CD14-positive monocyte (primary cell): ENCODE data around the gene TBC1D30. TPM values are rescaled to one million over a fixed set of nuclear protein-coding genes. Genes with fewer than 3 reads are reported as not detected.

Source experiments
- DNase-seq, 3 donors: peaks; one replicate each; pipeline ENCODE4 v3.0.0-alpha.2; 2011 to 2022
- H2AFZ ChIP-seq: 2 replicates; pipeline ENCODE4 v1.6.0; 2012; ENCODE audit warnings: mild to moderate bottlenecking, low read depth, low read length, inconsistent platforms; ENCODE audit not compliant: insufficient read depth, poor library complexity, severe bottlenecking
- H3K27ac ChIP-seq, 2 donors: 1 replicate in 1 of 2; 2 replicates in 1 of 2; pipeline ENCODE4 v1.5.1; 2012 to 2013; ENCODE audit warnings: low read length in 2 of 2, control low read depth in 1 of 2, inconsistent platforms in 1 of 2, low read depth in 1 of 2, mild to moderate bottlenecking in 1 of 2
- H3K27me3 ChIP-seq, 2 donors: one replicate each; pipeline versions ENCODE4 v1.6.0 to v1.6.1; 2011 to 2013; ENCODE audit warnings: low read length in 2 of 2; ENCODE audit not compliant: control insufficient read depth in 2 of 2, insufficient read depth in 2 of 2
- H3K36me3 ChIP-seq, 2 donors: replicated peaks in 1 of 2; 1 replicate in 1 of 2; 2 replicates in 1 of 2; pipeline versions ENCODE4 v1.5.1 to v1.6.1; 2012 to 2013; ENCODE audit warnings: low read length in 2 of 2, control low read depth in 1 of 2, inconsistent platforms in 1 of 2, mild to moderate bottlenecking in 1 of 2; ENCODE audit not compliant: insufficient read depth in 2 of 2, control insufficient read depth in 1 of 2
- H3K4me1 ChIP-seq, 2 donors: 1 replicate in 1 of 2; 2 replicates in 1 of 2; pipeline versions ENCODE4 v1.5.1 to v1.6.1; 2012 to 2013; ENCODE audit warnings: low read length in 2 of 2, control low read depth in 1 of 2, inconsistent platforms in 1 of 2, mild to moderate bottlenecking in 1 of 2, moderate library complexity in 1 of 2; ENCODE audit not compliant: insufficient read depth in 2 of 2, control insufficient read depth in 1 of 2
- H3K4me2 ChIP-seq: replicated peaks from 2 replicates; pipeline ENCODE3; 2012; ENCODE audit warnings: low read length, moderate library complexity, mild to moderate bottlenecking; ENCODE audit not compliant: poor library complexity, severe bottlenecking; ENCODE audit errors: extremely low read depth
- H3K4me3 ChIP-seq, 3 experiments: fragments of 200-600 bp in 1 of 3; sonication (generic) in 1 of 3; replicated peaks in 1 of 3; 1 replicate in 2 of 3; 2 replicates in 1 of 3; pipeline ENCODE4 v1.5.1; 2011 to 2013; ENCODE audit warnings: low read length in 3 of 3, mild to moderate bottlenecking in 3 of 3, control low read depth in 2 of 3, low read depth in 2 of 3, inconsistent platforms in 1 of 3, moderate library complexity in 1 of 3
- H3K79me2 ChIP-seq: 2 replicates; pipeline ENCODE4 v1.6.0; 2012; ENCODE audit warnings: mild to moderate bottlenecking, control low read depth, inconsistent platforms, low read length, moderate library complexity; ENCODE audit not compliant: insufficient read depth
- H3K9ac ChIP-seq: 2 replicates; pipeline ENCODE4 v1.6.0; 2017; ENCODE audit warnings: low read length, mild to moderate bottlenecking; ENCODE audit not compliant: insufficient read depth, poor library complexity, severe bottlenecking
- H3K9me3 ChIP-seq, 2 donors: replicated peaks in 1 of 2; 1 replicate in 1 of 2; 2 replicates in 1 of 2; pipeline versions ENCODE4 v1.5.1 to v1.6.1; 2012 to 2013; ENCODE audit warnings: low read length in 2 of 2, control low read depth in 1 of 2; ENCODE audit not compliant: control insufficient read depth in 1 of 2, insufficient read depth in 1 of 2
- H4K20me1 ChIP-seq: 2 replicates; pipeline ENCODE4 v1.6.0; 2012; ENCODE audit warnings: mild to moderate bottlenecking, low read length, control low read depth, moderate library complexity; ENCODE audit not compliant: insufficient read depth
- H3K27ac Mint-ChIP-seq, 7 donors: one replicate each; pipeline ENCODE4 v1.8.0; 2020; ENCODE audit warnings: mild to moderate bottlenecking in 7 of 7, mixed read lengths in 7 of 7, moderate library complexity in 6 of 7, inconsistent platforms in 2 of 7
- H3K27me3 Mint-ChIP-seq, 3 donors: one replicate each; pipeline ENCODE4 v1.8.0; 2021 to 2022; ENCODE audit warnings: low read depth in 3 of 3, mild to moderate bottlenecking in 3 of 3, mixed read lengths in 3 of 3, moderate library complexity in 3 of 3, inconsistent platforms in 1 of 3
- H3K36me3 Mint-ChIP-seq, 2 donors: one replicate each; pipeline ENCODE4 v1.8.0; 2020; ENCODE audit warnings: mixed read lengths in 2 of 2, inconsistent platforms in 1 of 2, mild to moderate bottlenecking in 1 of 2
- H3K4me1 Mint-ChIP-seq: one replicate; pipeline ENCODE4 v1.8.0; 2020; ENCODE audit warnings: mild to moderate bottlenecking, mixed read lengths
- H3K4me3 Mint-ChIP-seq, 2 donors: one replicate each; pipeline ENCODE4 v1.8.0; 2020; ENCODE audit warnings: mild to moderate bottlenecking in 2 of 2, mixed read lengths in 2 of 2, moderate library complexity in 1 of 2
- H3K9me3 Mint-ChIP-seq, 7 donors: one replicate each; pipeline ENCODE4 v1.8.0; 2020 to 2022; ENCODE audit warnings: mixed read lengths in 7 of 7, mild to moderate bottlenecking in 6 of 7, moderate library complexity in 6 of 7, inconsistent platforms in 2 of 7
- WGBS: methylation state at CpG from one replicate; pipeline ENCODE4 v1.1.5; 2013; ENCODE audit warnings: missing lambda C conversion rate; ENCODE audit not compliant: insufficient coverage; 5-methylcytosine and 5-hydroxymethylcytosine counted together
- intact Hi-C, 2 donors: fragments of 100-400 bp; cut with micrococcal nuclease; formaldehyde crosslinking; loops; one replicate each; pipeline versions ENCODE4 v1.15.0 to v1.15.1; 2023
- polyA plus RNA-seq, 3 donors: library from polyadenylated mRNA; depleted of rRNA in 1 of 3; unstranded in 2 of 3; stranded (reverse) in 1 of 3; fragments of 300-500 nt in 2 of 3; fragments of >200 nt in 1 of 3; fragmentation: Illumina TruSeq in 2 of 3; gene quantifications; 1 replicate in 2 of 3; 2 replicates in 1 of 3; pipeline ENCODE4 v1.2.3, GENCODE V29; 2012 to 2021
- TF ChIP-seq, protein P1 (sequence below): fragments of 200-600 bp; IDR thresholded peaks from one replicate; pipeline ENCODE4 v1.8.0; 2022; ENCODE audit warnings: antibody characterized with exemption, mild to moderate bottlenecking

The TBC1D30 gene
- polyA plus RNA-seq, 3 donors: 1.1 to 2.8 (median 2.7) TPM

DNA sequence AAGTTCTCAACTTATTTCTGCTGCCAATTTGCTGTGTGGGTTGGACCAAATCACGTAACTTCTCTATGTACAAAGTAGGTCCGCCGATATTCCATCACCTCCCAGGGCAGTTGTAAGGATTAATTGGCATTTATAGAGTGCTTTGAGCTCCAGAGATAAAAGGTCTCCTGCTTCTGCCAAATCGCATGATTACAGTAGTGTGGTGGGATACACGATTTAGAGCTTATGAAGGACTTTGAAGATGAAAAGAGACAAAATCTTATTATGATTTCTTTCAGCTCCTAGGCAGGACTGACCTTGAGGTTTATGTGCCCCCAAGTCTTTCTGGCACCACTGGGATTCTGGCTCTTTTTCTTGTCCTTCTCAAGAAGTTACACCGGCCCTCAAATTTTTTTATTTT is 84.7 kb downstream of the TBC1D30 start:
- H3K9ac ChIP-seq: no peak overlapping the region
- no peaks in the 10 kb centered on the region for H3K9me3 ChIP-seq
- H4K20me1 ChIP-seq: no peaks in the 10 kb centered on the region
- peaks cover 12 to 13% of the 10 kb centered on the region in 2 donors for H3K27me3 ChIP-seq
- no peak overlapping the region for H3K4me3 ChIP-seq
- Mint-ChIP-seq H3K36me3 (no peaks in the 10 kb centered on the region), H3K27me3 (peaks cover 10 to 27% (median 11%) of the 10 kb centered on the region in 3 donors), H3K4me3 (no peak overlapping the region), H3K27ac (no peak overlapping the region), H3K9me3 (no peaks in the 10 kb centered on the region), H3K4me1 (no peaks in the 10 kb centered on the region)
- TF ChIP-seq, protein P1, sequence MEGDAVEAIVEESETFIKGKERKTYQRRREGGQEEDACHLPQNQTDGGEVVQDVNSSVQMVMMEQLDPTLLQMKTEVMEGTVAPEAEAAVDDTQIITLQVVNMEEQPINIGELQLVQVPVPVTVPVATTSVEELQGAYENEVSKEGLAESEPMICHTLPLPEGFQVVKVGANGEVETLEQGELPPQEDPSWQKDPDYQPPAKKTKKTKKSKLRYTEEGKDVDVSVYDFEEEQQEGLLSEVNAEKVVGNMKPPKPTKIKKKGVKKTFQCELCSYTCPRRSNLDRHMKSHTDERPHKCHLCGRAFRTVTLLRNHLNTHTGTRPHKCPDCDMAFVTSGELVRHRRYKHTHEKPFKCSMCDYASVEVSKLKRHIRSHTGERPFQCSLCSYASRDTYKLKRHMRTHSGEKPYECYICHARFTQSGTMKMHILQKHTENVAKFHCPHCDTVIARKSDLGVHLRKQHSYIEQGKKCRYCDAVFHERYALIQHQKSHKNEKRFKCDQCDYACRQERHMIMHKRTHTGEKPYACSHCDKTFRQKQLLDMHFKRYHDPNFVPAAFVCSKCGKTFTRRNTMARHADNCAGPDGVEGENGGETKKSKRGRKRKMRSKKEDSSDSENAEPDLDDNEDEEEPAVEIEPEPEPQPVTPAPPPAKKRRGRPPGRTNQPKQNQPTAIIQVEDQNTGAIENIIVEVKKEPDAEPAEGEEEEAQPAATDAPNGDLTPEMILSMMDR: no peak
- no peaks in the 10 kb centered on the region for H3K36me3 ChIP-seq
- H2AFZ ChIP-seq: no peak overlapping the region
- no peaks in the 10 kb centered on the region for H3K4me1 ChIP-seq
- H3K79me2 ChIP-seq: no peaks in the 10 kb centered on the region
- intact Hi-C loops: no loop called here
- no peak overlapping the region for H3K27ac ChIP-seq
- no peak for DNase-seq
- no CpG with 5 or more reads among the region's 6 CpGs for WGBS
- H3K4me2 ChIP-seq: no peak overlapping the region

DNA sequence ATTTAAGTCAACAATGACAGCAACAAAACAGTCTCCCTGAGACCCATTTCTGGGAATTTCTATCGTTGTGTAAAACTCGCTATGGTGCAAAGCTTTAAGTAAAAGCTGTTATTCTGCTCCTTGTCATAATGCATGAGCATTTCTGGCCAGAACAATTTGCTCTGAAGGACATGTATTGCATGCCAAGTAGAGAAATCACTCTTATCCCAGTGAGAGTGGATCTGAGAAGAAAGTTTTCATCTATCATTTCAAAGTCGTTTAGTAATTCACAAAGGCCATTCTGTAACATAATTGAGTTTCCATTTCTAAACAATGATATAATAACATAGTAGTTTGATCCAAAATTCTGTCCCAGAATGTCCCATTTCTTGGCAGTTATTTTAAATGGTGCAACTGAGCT is 86.6 kb downstream of the TBC1D30 start:
- Histone ChIP-seq H4K20me1 (no peaks in the 10 kb centered on the region), H3K27me3 (peaks cover 13 to 16% of the 10 kb centered on the region in 2 donors), H3K9ac (no peak overlapping the region), H3K4me1 (no peaks in the 10 kb centered on the region), H3K9me3 (no peaks in the 10 kb centered on the region), H3K27ac (no peak overlapping the region), H3K4me3 (no peak overlapping the region), H3K4me2 (no peak overlapping the region), H2AFZ (no peak overlapping the region), H3K79me2 (no peaks in the 10 kb centered on the region), H3K36me3 (no peaks in the 10 kb centered on the region)
- 60% methylated on average over 1 of the region's 3 CpGs for WGBS
- Mint-ChIP-seq H3K4me3 (no peak overlapping the region), H3K27me3 (peaks cover 7 to 25% (median 9%) of the 10 kb centered on the region in 3 donors), H3K36me3 (no peaks in the 10 kb centered on the region), H3K9me3 (no peaks in the 10 kb centered on the region), H3K27ac (no peak overlapping the region), H3K4me1 (no peaks in the 10 kb centered on the region)
- intact Hi-C loops: no loop called here
- DNase-seq: no peak
- TF ChIP-seq, protein P1: no peak
